Small intestine (tissue), 7 donors: Measurements from ENCODE around the gene GRIP2. TPM values are rescaled to one million over a fixed set of nuclear protein-coding genes. Genes with fewer than 3 reads are reported as not detected.

ENCODE experiments used
- DNase-seq, 2 donors: peaks; one replicate each; pipeline versions ENCODE4 v3.0.0 to v3.0.0-alpha.2; 2013
- FAIRE-seq: peaks from 2 replicates; lab custom pipeline; 2012; peaks lifted over from hg19 to GRCh38; lab: Jason Lieb, UNC
- H3K27ac ChIP-seq, 3 donors: one replicate each; pipeline ENCODE4 v1.5.1; 2013; ENCODE audit warnings: low read length in 2 of 3, mild to moderate bottlenecking in 2 of 3, control low read depth in 1 of 3, inconsistent platforms in 1 of 3, low read depth in 1 of 3, moderate library complexity in 1 of 3
- H3K27me3 ChIP-seq, 3 donors: one replicate each; pipeline ENCODE4 v1.6.1; 2013; ENCODE audit warnings: low read length in 3 of 3, inconsistent platforms in 1 of 3; ENCODE audit not compliant: control insufficient read depth in 3 of 3, insufficient read depth in 3 of 3
- H3K36me3 ChIP-seq, 3 donors: one replicate each; pipeline ENCODE4 v1.6.1; 2013; ENCODE audit warnings: low read length in 3 of 3, inconsistent platforms in 1 of 3, low read depth in 1 of 3, mild to moderate bottlenecking in 1 of 3, moderate library complexity in 1 of 3; ENCODE audit not compliant: control insufficient read depth in 3 of 3, insufficient read depth in 2 of 3
- H3K4me1 ChIP-seq, 3 donors: one replicate each; pipeline ENCODE4 v1.6.1; 2013; ENCODE audit warnings: low read length in 2 of 3, inconsistent platforms in 1 of 3, low read depth in 1 of 3, mild to moderate bottlenecking in 1 of 3, moderate library complexity in 1 of 3; ENCODE audit not compliant: control insufficient read depth in 3 of 3, insufficient read depth in 2 of 3
- H3K4me3 ChIP-seq, 3 donors: one replicate each; pipeline ENCODE4 v1.5.1; 2013; ENCODE audit warnings: low read length in 3 of 3, control low read depth in 1 of 3, inconsistent platforms in 1 of 3, low read depth in 1 of 3, mild to moderate bottlenecking in 1 of 3, moderate library complexity in 1 of 3
- H3K9me3 ChIP-seq, 2 donors: one replicate each; pipeline ENCODE4 v1.6.1; 2013; ENCODE audit warnings: low read depth in 1 of 2, low read length in 1 of 2; ENCODE audit not compliant: control insufficient read depth in 2 of 2, insufficient read depth in 1 of 2
- WGBS, 3 donors: extraction: QIAGEN DNeasy Blood & Tissue Kit; methylation state at CpG; one replicate each; pipeline ENCODE4 v1.1.7; 2013; 5-methylcytosine and 5-hydroxymethylcytosine counted together
- polyA plus RNA-seq, 4 donors: library from polyadenylated mRNA; stranded (reverse) in 3 of 4; unstranded in 1 of 4; fragments of 200-250 nt in 3 of 4; fragments of 120-200 nt in 1 of 4; gene quantifications; one replicate each; pipeline versions ENCODE4 v1.2.1 to v1.2.3, GENCODE V29; 2013
- donor health status: healthy with polysubstance abuse.
- donor health status: control.
- donor health status: control.
- donor health status: Bipolar disorder and iron deficiency.
- donor health status: healthy.

GRIP2 gene
- polyA plus RNA-seq, 4 donors = 0.27 to 1.4 (median 0.34) TPM; not detected in 1

GRCh38 chr3:14467814-14468620, 72.1 kb downstream of the GRIP2 start:
- Histone ChIP-seq H3K9me3 (no peaks in the 10 kb centered on the region), H3K27ac (no peak overlapping the region), H3K36me3 (peaks cover 12 to 92% (median 31%) of the 10 kb centered on the region in 3 donors), H3K4me3 (no peak overlapping the region), H3K27me3 (no peaks in the 10 kb centered on the region), H3K4me1 (no peaks in the 10 kb centered on the region)
- FAIRE-seq = no peak
- WGBS, 3 donors = 62 to 66% (median 62%) methylated on average over 15 of the region's 15 CpGs
- DNase-seq = peak; percentile 17 to 47

GRCh38 chr3:14466179-14466903, 73.8 kb downstream of the GRIP2 start:
- Histone ChIP-seq H3K27ac (no peak overlapping the region), H3K4me1 (no peaks in the 10 kb centered on the region), H3K4me3 (no peak overlapping the region), H3K9me3 (no peaks in the 10 kb centered on the region), H3K27me3 (no peaks in the 10 kb centered on the region), H3K36me3 (peaks cover 12 to 92% (median 30%) of the 10 kb centered on the region in 3 donors)
- FAIRE-seq = no peak
- DNase-seq = no peak
- WGBS, 3 donors = 95 to 96% (median 95%) methylated on average over 23 of the region's 23 CpGs

GRCh38 chr3:14465425-14465824, 74.7 kb downstream of the GRIP2 start:
- DNase-seq (no peak), FAIRE-seq (no peak)
- 97 to 98% (median 97%) methylated on average over 3 of the region's 3 CpGs for WGBS, 3 donors
- Histone ChIP-seq H3K9me3 (no peaks in the 10 kb centered on the region), H3K4me1 (no peaks in the 10 kb centered on the region), H3K4me3 (no peak overlapping the region), H3K36me3 (peaks cover 9 to 94% (median 30%) of the 10 kb centered on the region in 3 donors), H3K27me3 (no peaks in the 10 kb centered on the region), H3K27ac (no peak overlapping the region)

GRCh38 chr3:14464521-14464920, 75.6 kb downstream of the GRIP2 start:
- Histone ChIP-seq H3K27ac (no peak overlapping the region), H3K27me3 (no peaks in the 10 kb centered on the region), H3K9me3 (no peaks in the 10 kb centered on the region), H3K4me3 (no peak overlapping the region), H3K36me3 (peaks cover 12 to 96% (median 26%) of the 10 kb centered on the region in 3 donors), H3K4me1 (no peaks in the 10 kb centered on the region)
- 91 to 96% (median 92%) methylated on average over 4 of the region's 4 CpGs for WGBS, 3 donors
- no peak for FAIRE-seq
- no peak for DNase-seq

GRCh38 chr3:14464141-14464465, 76.0 kb downstream of the GRIP2 start:
- WGBS, 3 donors = 89 to 96% (median 92%) methylated on average over 5 of the region's 5 CpGs
- DNase-seq (no peak), FAIRE-seq (no peak)
- H3K36me3 ChIP-seq = peaks cover 12 to 96% (median 26%) of the 10 kb centered on the region in 3 donors
- no peaks in the 10 kb centered on the region for H3K9me3 ChIP-seq
- no peaks in the 10 kb centered on the region for H3K4me1 ChIP-seq
- H3K27ac ChIP-seq = no peak overlapping the region
- H3K27me3 ChIP-seq = no peaks in the 10 kb centered on the region
- H3K4me3 ChIP-seq = no peak overlapping the region

GRCh38 chr3:14463330-14464140, 76.6 kb downstream of the GRIP2 start:
- Histone ChIP-seq H3K9me3 (no peaks in the 10 kb centered on the region), H3K27ac (no peak overlapping the region), H3K36me3 (peaks cover 12 to 94% (median 25%) of the 10 kb centered on the region in 3 donors), H3K4me1 (no peaks in the 10 kb centered on the region), H3K27me3 (no peaks in the 10 kb centered on the region), H3K4me3 (no peak overlapping the region)
- 86 to 92% (median 89%) methylated on average over 26 of the region's 26 CpGs for WGBS, 3 donors
- FAIRE-seq (no peak), DNase-seq (no peak)

GRCh38 chr3:14462738-14463137, 77.4 kb downstream of the GRIP2 start:
- 84 to 92% (median 90%) methylated on average over 9 of the region's 9 CpGs for WGBS, 3 donors
- FAIRE-seq = no peak

DNA sequence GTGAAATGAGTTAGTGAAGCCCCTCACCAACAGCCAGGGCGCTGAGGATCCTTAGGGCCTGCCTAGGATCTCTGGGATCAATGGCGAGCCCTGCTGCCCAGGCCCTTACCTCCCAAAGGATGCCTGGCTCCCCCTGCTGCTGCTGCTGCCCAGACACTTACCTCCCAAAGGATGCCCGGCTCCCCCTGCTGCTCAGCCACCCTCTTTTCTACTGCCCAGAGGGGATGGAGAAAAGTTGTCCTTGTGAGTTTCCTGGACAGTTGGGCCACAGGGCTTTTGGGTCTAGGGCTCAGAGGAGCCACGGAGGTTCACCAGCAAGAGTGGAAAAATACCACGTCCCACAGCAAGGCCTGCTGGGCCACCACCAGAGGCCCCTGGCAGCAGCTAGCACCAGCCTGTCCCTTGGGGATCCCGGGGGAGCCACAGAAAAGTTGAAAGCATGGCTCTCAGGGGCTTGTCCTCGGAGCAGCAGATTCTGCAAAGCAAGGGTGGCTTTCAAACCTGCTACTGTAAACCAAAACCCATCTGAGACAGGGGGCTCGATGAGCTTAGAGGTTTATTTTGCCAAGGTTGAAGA, 78.3 kb downstream of the GRIP2 start:
- 69 to 78% (median 73%) methylated on average over 8 of the region's 8 CpGs for WGBS, 3 donors
- DNase-seq = peak; percentile 54 to 70
- Histone ChIP-seq H3K36me3 (peaks cover 12 to 93% (median 26%) of the 10 kb centered on the region in 3 donors), H3K4me1 (peaks cover 0 to 4% (median 3%) of the 10 kb centered on the region in 3 donors), H3K27ac (no peak overlapping the region), H3K9me3 (no peaks in the 10 kb centered on the region), H3K4me3 (no peak overlapping the region), H3K27me3 (no peaks in the 10 kb centered on the region)
- no peak for FAIRE-seq

More at GRCh38 chr3:14462738-14463137, 77.4 kb downstream of the GRIP2 start:
- Histone ChIP-seq H3K27ac (no peak overlapping the region), H3K4me3 (no peak overlapping the region), H3K36me3 (peaks cover 12 to 94% (median 26%) of the 10 kb centered on the region in 3 donors), H3K4me1 (peaks cover 0 to 3% (median 2%) of the 10 kb centered on the region in 3 donors), H3K27me3 (no peaks in the 10 kb centered on the region), H3K9me3 (no peaks in the 10 kb centered on the region)
- DNase-seq = no peak
